Measurements from ENCODE around the gene SH3GL1. TPM values are rescaled to one million over a fixed set of nuclear protein-coding genes. Genes with fewer than 3 reads are reported as not detected.
"Not testable (repeated sequence)": the region's sequence is repeated elsewhere in the genome, so short reads cannot be mapped to it uniquely, and the experiment has no call there.

Gene SH3GL1
- total RNA-seq, 4 donors from 2014 or later: 11.8 to 69.3 (median 29.5) TPM

DNA sequence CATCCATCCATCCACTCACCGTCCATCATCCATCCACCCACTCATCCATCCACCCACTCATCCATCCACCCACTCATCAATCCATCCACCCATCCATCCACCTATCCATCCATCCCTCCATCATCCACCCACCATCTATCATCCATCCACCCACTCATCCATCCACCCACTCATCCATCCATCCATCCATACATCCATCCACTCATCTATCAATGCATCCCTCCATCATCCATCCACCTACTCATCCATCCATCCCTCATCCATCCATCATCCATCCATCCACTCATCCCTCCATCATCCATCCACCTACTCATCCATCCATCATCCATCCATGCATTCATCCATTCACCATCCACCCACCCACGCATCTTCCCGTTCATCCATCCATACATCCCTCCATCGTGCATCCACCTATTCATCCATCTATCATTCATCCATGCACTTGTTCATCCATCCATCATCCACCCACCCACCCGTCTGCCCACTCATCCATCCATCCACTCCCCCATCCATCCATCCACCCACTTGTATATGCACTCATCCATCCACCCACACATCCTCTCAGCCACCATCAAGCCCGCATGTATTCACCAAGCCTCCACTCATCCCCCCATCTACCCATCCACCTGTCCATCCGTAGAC, 65.3 kb downstream of the SH3GL1 start:
- H3K9me3 ChIP-seq: no peaks in the 10 kb centered on the region
- no peak for TF ChIP-seq POLR2A (IDR thresholded peaks at IDR 0.05)
- TF ChIP-seq, protein P1, sequence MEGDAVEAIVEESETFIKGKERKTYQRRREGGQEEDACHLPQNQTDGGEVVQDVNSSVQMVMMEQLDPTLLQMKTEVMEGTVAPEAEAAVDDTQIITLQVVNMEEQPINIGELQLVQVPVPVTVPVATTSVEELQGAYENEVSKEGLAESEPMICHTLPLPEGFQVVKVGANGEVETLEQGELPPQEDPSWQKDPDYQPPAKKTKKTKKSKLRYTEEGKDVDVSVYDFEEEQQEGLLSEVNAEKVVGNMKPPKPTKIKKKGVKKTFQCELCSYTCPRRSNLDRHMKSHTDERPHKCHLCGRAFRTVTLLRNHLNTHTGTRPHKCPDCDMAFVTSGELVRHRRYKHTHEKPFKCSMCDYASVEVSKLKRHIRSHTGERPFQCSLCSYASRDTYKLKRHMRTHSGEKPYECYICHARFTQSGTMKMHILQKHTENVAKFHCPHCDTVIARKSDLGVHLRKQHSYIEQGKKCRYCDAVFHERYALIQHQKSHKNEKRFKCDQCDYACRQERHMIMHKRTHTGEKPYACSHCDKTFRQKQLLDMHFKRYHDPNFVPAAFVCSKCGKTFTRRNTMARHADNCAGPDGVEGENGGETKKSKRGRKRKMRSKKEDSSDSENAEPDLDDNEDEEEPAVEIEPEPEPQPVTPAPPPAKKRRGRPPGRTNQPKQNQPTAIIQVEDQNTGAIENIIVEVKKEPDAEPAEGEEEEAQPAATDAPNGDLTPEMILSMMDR (IDR thresholded peaks at IDR 0.05): no peak
- no peaks in the 10 kb centered on the region for H3K27me3 ChIP-seq
- no peaks in the 10 kb centered on the region for H3K4me1 ChIP-seq
- no peak overlapping the region for H3K4me3 ChIP-seq
- H3K36me3 ChIP-seq: no peaks in the 10 kb centered on the region
- intact Hi-C loops (cut with DNase I; ENCODE audit: low total_unique reads): no loop called here
- DNase-seq: no peak
- H3K27ac ChIP-seq: no peak overlapping the region

DNA sequence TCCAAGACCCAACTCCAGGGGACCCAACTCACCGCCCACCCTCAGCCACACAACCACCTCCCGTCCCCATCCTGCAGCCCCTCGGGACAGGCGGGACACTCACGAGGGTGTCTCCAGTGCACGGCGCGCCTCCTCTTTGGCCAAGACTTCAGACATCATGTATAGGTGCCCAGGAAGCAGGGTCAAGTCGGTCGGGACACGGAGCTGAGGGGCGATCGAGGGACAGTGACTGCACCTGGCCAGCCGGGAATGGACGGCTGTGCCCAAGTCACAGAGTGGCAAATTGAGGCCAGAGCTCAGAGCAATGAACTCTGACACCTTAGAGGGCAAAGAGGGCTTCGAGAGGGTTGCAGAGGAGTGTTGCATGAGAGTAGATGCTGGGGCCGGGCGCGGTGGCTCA, 70.5 kb downstream of the SH3GL1 start:
- Histone ChIP-seq H3K4me1 (peaks cover 0 to 11% of the 10 kb centered on the region in 2 donors), H3K27ac (no peak overlapping the region), H3K36me3 (no peaks in the 10 kb centered on the region), H3K27me3 (no peaks in the 10 kb centered on the region), H3K9me3 (no peaks in the 10 kb centered on the region), H3K4me3 (no peak overlapping the region)
- DNase-seq: no peak
- TF ChIP-seq, protein P1 (IDR thresholded peaks at IDR 0.05): no peak
- TF ChIP-seq POLR2A (IDR thresholded peaks at IDR 0.05): no peak
- intact Hi-C loops (cut with DNase I; ENCODE audit: low total_unique reads): no loop called here

- H3K4me3 ChIP-seq: peak overlapping the region; percentile 32 to 43
- H3K36me3 ChIP-seq; intact Hi-C loops (cut with DNase I; ENCODE audit: low total_unique reads); H3K27me3 ChIP-seq; H3K9me3 ChIP-seq; DNase-seq: not testable (repeated sequence)
- peak overlapping the region; percentile 7 to 43 for H3K27ac ChIP-seq
- peaks cover 0 to 11% of the 10 kb centered on the region in 2 donors for H3K4me1 ChIP-seq
Observed at GRCh38 chr19:4328991-4329681, 71.2 kb downstream of the SH3GL1 start.

GRCh38 chr19:4328243-4328990, 71.9 kb downstream of the SH3GL1 start:
- peaks cover 0 to 11% of the 10 kb centered on the region in 2 donors for H3K4me1 ChIP-seq
- peak; percentile 90 to 97 for DNase-seq
- no peaks in the 10 kb centered on the region for H3K9me3 ChIP-seq
- intact Hi-C loops (cut with DNase I; ENCODE audit: low total_unique reads): no loop called here
- H3K4me3 ChIP-seq: peak overlapping the region; percentile 32 to 45
- TF ChIP-seq POLR2A (IDR thresholded peaks at IDR 0.05): peak in 1 of 2 donors; percentile 64
- TF ChIP-seq, protein P1 (IDR thresholded peaks at IDR 0.05): peak in 2 of 4 experiments; percentile 10 to 22
- H3K27me3 ChIP-seq: no peaks in the 10 kb centered on the region
- no peaks in the 10 kb centered on the region for H3K36me3 ChIP-seq
- peak overlapping the region; percentile 7 to 65 for H3K27ac ChIP-seq

DNA sequence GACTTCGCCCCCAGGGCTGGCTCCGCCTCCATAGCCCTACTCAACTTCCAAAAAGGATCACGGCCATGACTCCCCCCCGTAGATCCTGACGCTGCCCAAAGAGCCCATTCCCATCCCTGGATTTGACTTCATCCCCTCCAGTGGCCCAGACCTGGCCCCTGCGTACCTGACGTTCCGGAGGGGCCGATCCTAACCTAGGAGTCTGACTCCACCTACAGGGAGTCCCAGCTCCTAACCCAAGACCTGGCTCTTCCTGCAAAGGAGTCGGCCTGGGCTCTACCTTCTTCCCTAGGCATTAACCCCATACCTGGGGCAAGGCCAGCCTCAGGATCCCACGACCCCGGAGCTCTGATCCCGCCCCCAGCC, 72.5 kb downstream of the SH3GL1 start:
- TF ChIP-seq, protein P1 (IDR thresholded peaks at IDR 0.05): no peak
- no peak for TF ChIP-seq POLR2A (IDR thresholded peaks at IDR 0.05)
- Histone ChIP-seq H3K9me3 (no peaks in the 10 kb centered on the region), H3K4me1 (peaks cover 0 to 11% of the 10 kb centered on the region in 2 donors), H3K36me3 (no peaks in the 10 kb centered on the region), H3K27me3 (no peaks in the 10 kb centered on the region), H3K27ac (peak overlapping the region in 1 of 2 donors; percentile 65), H3K4me3 (peak overlapping the region; percentile 29 to 45)
- DNase-seq: no peak
- intact Hi-C loops (cut with DNase I; ENCODE audit: low total_unique reads): no loop called here

All from uterus (tissue), 4 donors.